GM12878 (cell line): ENCODE results near the gene MARF1. TPM values are rescaled to one million over a fixed set of nuclear protein-coding genes. Genes with fewer than 3 reads are reported as not detected.

Source experiments
- polyA plus RNA-seq, 11 experiments: library from polyadenylated mRNA; depleted of rRNA in 4 of 11; unstranded in 6 of 11; stranded (reverse) in 5 of 11; fragments of >200 nt; fragmentation: Nextera tagmentation in 4 of 11; fragmentation: Illumina TruSeq in 1 of 11; extraction: Ambion mirVana in 4 of 11; extraction: Trizol in 1 of 11; gene quantifications; 1 replicate in 1 of 11; 2 replicates in 10 of 11; pipeline versions ENCODE4 v1.2.1 to v1.2.3, GENCODE V29; 2011 to 2016; ENCODE audit warnings: inconsistent platforms in 2 of 11, missing spikeins in 2 of 11, low read depth in 1 of 11
- total RNA-seq, 4 experiments: library from RNA; depleted of rRNA in 3 of 4; stranded (reverse); fragments of >200 nt in 3 of 4; fragmentation: Illumina TruSeq in 1 of 4; extraction: Trizol in 1 of 4; gene quantifications; 2 replicates each; pipeline versions ENCODE4 v1.2.1 to v1.2.3, GENCODE V29; 2013 to 2021
- TF ChIP-seq, protein P1 (sequence below), 3 experiments: IDR thresholded peaks in 2 of 3; conservative IDR thresholded peaks in 1 of 3; 2 replicates each; pipeline ENCODE4 v1.5.1; 2011; ENCODE audit warnings: low read depth in 3 of 3, low read length in 3 of 3, mild to moderate bottlenecking in 3 of 3, control low read depth in 2 of 3, moderate library complexity in 2 of 3, inconsistent platforms in 1 of 3, mixed read lengths in 1 of 3; ENCODE audit not compliant: control insufficient read depth in 2 of 3, insufficient read depth in 1 of 3; ENCODE audit errors: extremely low read depth in 1 of 3
- TF ChIP-seq, protein P2 (sequence below): fragments of 150-350 bp; IDR thresholded peaks from 2 replicates; pipeline ENCODE4 v1.6.1; 2016; ENCODE audit warnings: low read depth, low read length
- TF ChIP-seq, protein P3 (sequence below): fragments of 450-650 bp; IDR thresholded peaks from 2 replicates; pipeline ENCODE4 v1.6.1; 2018; ENCODE audit warnings: mild to moderate bottlenecking, low read depth, moderate library complexity; ENCODE audit not compliant: partially characterized antibody

MARF1 gene
- total and polyA plus RNA-seq, 10 of the 15 experiments (the other 5 are each of a cell fraction or from before 2014, with no cell fraction given), result 4.5 to 40.1 (median 14.0) TPM

DNA sequence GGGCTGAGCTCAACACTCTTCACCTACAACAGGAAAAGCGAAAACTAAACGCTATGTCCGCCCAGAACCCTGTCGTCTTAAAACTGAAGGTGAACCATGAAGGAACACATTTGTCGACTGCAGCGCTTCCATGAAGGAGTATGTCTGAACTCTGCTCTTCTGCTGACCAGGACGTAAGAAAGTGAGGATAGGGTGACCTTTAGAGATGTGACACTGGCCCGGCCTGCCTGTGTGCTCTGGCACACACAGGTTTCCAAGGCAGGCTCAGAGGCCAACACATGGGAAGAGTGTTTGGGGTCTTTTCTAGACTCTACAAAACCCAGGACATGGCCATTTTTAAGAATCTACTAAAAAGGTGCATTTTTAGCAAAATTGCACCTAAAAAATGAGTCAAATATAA, 21.1 kb downstream of the MARF1 start (continued):
- TF ChIP-seq, protein P1, sequence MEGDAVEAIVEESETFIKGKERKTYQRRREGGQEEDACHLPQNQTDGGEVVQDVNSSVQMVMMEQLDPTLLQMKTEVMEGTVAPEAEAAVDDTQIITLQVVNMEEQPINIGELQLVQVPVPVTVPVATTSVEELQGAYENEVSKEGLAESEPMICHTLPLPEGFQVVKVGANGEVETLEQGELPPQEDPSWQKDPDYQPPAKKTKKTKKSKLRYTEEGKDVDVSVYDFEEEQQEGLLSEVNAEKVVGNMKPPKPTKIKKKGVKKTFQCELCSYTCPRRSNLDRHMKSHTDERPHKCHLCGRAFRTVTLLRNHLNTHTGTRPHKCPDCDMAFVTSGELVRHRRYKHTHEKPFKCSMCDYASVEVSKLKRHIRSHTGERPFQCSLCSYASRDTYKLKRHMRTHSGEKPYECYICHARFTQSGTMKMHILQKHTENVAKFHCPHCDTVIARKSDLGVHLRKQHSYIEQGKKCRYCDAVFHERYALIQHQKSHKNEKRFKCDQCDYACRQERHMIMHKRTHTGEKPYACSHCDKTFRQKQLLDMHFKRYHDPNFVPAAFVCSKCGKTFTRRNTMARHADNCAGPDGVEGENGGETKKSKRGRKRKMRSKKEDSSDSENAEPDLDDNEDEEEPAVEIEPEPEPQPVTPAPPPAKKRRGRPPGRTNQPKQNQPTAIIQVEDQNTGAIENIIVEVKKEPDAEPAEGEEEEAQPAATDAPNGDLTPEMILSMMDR (IDR thresholded peaks at IDR 0.05 in 2 of 3, conservative IDR thresholded peaks at IDR 0.05 in 1 of 3; ENCODE audit: control insufficient read depth in 2 of 3, extremely low read depth in 1 of 3, insufficient read depth in 1 of 3, low read depth in 3 of 3, low read length in 3 of 3), result no peak
- TF ChIP-seq, protein P2, sequence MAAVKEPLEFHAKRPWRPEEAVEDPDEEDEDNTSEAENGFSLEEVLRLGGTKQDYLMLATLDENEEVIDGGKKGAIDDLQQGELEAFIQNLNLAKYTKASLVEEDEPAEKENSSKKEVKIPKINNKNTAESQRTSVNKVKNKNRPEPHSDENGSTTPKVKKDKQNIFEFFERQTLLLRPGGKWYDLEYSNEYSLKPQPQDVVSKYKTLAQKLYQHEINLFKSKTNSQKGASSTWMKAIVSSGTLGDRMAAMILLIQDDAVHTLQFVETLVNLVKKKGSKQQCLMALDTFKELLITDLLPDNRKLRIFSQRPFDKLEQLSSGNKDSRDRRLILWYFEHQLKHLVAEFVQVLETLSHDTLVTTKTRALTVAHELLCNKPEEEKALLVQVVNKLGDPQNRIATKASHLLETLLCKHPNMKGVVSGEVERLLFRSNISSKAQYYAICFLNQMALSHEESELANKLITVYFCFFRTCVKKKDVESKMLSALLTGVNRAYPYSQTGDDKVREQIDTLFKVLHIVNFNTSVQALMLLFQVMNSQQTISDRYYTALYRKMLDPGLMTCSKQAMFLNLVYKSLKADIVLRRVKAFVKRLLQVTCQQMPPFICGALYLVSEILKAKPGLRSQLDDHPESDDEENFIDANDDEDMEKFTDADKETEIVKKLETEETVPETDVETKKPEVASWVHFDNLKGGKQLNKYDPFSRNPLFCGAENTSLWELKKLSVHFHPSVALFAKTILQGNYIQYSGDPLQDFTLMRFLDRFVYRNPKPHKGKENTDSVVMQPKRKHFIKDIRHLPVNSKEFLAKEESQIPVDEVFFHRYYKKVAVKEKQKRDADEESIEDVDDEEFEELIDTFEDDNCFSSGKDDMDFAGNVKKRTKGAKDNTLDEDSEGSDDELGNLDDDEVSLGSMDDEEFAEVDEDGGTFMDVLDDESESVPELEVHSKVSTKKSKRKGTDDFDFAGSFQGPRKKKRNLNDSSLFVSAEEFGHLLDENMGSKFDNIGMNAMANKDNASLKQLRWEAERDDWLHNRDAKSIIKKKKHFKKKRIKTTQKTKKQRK, result no peak
- TF ChIP-seq, protein P3, sequence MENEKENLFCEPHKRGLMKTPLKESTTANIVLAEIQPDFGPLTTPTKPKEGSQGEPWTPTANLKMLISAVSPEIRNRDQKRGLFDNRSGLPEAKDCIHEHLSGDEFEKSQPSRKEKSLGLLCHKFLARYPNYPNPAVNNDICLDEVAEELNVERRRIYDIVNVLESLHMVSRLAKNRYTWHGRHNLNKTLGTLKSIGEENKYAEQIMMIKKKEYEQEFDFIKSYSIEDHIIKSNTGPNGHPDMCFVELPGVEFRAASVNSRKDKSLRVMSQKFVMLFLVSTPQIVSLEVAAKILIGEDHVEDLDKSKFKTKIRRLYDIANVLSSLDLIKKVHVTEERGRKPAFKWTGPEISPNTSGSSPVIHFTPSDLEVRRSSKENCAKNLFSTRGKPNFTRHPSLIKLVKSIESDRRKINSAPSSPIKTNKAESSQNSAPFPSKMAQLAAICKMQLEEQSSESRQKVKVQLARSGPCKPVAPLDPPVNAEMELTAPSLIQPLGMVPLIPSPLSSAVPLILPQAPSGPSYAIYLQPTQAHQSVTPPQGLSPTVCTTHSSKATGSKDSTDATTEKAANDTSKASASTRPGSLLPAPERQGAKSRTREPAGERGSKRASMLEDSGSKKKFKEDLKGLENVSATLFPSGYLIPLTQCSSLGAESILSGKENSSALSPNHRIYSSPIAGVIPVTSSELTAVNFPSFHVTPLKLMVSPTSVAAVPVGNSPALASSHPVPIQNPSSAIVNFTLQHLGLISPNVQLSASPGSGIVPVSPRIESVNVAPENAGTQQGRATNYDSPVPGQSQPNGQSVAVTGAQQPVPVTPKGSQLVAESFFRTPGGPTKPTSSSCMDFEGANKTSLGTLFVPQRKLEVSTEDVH, result no peak
